Liver (tissue), 9 donors: ENCODE measurements around the gene ATP13A2. TPM values are rescaled to one million over a fixed set of nuclear protein-coding genes. Genes with fewer than 3 reads are reported as not detected.
A peak's percentile ranks its signal among the peaks of the same experiment; 100 is the strongest.

Experiments
- DNase-seq: peaks from one replicate; pipeline ENCODE4 v3.0.0-alpha.2; 2017; ENCODE audit warnings: low spot score
- H3K27ac ChIP-seq, 2 donors: one replicate each; pipeline ENCODE4 v1.7.0; 2013; ENCODE audit warnings: inconsistent platforms in 2 of 2, low read length in 2 of 2, control low read depth in 1 of 2, low read depth in 1 of 2, mild to moderate bottlenecking in 1 of 2
- H3K27me3 ChIP-seq, 4 donors: one replicate each; pipeline versions ENCODE4 v1.6.1 to v1.7.0; 2013; ENCODE audit warnings: low read length in 3 of 4, inconsistent platforms in 1 of 4, mild to moderate bottlenecking in 1 of 4, moderate library complexity in 1 of 4; ENCODE audit not compliant: control insufficient read depth in 4 of 4, insufficient read depth in 4 of 4
- H3K36me3 ChIP-seq, 4 donors: one replicate each; pipeline versions ENCODE4 v1.6.1 to v1.7.0; 2013; ENCODE audit warnings: low read length in 3 of 4, mild to moderate bottlenecking in 3 of 4, low read depth in 1 of 4, moderate library complexity in 1 of 4; ENCODE audit not compliant: control insufficient read depth in 4 of 4, insufficient read depth in 3 of 4
- H3K4me1 ChIP-seq, 4 donors: one replicate each; pipeline versions ENCODE4 v1.6.1 to v1.7.0; 2013; ENCODE audit warnings: low read length in 3 of 4, mild to moderate bottlenecking in 3 of 4, moderate library complexity in 1 of 4; ENCODE audit not compliant: control insufficient read depth in 4 of 4, insufficient read depth in 4 of 4
- H3K4me3 ChIP-seq, 3 donors: one replicate each; pipeline versions ENCODE4 v1.6.1 to v1.7.0; 2013; ENCODE audit warnings: low read length in 3 of 3, control low read depth in 1 of 3, low read depth in 1 of 3, mild to moderate bottlenecking in 1 of 3
- H3K9ac ChIP-seq, 2 donors: one replicate each; pipeline ENCODE4 v1.7.0; 2013; ENCODE audit warnings: low read length in 2 of 2, mild to moderate bottlenecking in 2 of 2, moderate library complexity in 2 of 2, control low read depth in 1 of 2, low read depth in 1 of 2
- H3K9me3 ChIP-seq, 4 donors: one replicate each; pipeline versions ENCODE4 v1.6.1 to v1.7.0; 2013; ENCODE audit warnings: low read length in 3 of 4; ENCODE audit not compliant: control insufficient read depth in 4 of 4
- ATF3 ChIP-seq: IDR thresholded peaks from 2 replicates; pipeline ENCODE4 v1.6.1; 2016; ENCODE audit warnings: antibody characterized with exemption
- EGR1 ChIP-seq, 2 donors: IDR thresholded peaks; 2 replicates each; pipeline ENCODE4 v1.6.1; 2016 to 2018; ENCODE audit warnings: antibody characterized with exemption in 2 of 2, low read depth in 2 of 2
- FOXA1 ChIP-seq: IDR thresholded peaks from 2 replicates; pipeline ENCODE4 v1.6.1; 2016; ENCODE audit warnings: antibody characterized with exemption
- FOXA2 ChIP-seq: IDR thresholded peaks from 2 replicates; pipeline ENCODE4 v1.6.1; 2016; ENCODE audit warnings: antibody characterized with exemption
- GABPA ChIP-seq, 2 donors: IDR thresholded peaks in 1 of 2; conservative IDR thresholded peaks in 1 of 2; 2 replicates each; pipeline ENCODE4 v1.6.1; 2016; ENCODE audit warnings: antibody characterized with exemption in 2 of 2, mild to moderate bottlenecking in 1 of 2, moderate library complexity in 1 of 2
- HNF4A ChIP-seq, 2 donors: conservative IDR thresholded peaks; 2 replicates each; pipeline ENCODE4 v1.6.1; 2016; ENCODE audit warnings: antibody characterized with exemption in 2 of 2, mild to moderate bottlenecking in 2 of 2
- HNF4G ChIP-seq: IDR thresholded peaks from 2 replicates; pipeline ENCODE4 v1.6.1; 2016; ENCODE audit warnings: antibody characterized with exemption
- JUND ChIP-seq, 2 donors: IDR thresholded peaks; 2 replicates each; pipeline ENCODE4 v1.6.1; 2016; ENCODE audit warnings: antibody characterized with exemption in 2 of 2
- MAX ChIP-seq: IDR thresholded peaks from 2 replicates; pipeline ENCODE4 v1.6.1; 2016; ENCODE audit warnings: antibody characterized with exemption
- NR2F2 ChIP-seq: IDR thresholded peaks from 2 replicates; pipeline ENCODE4 v1.6.1; 2016; ENCODE audit warnings: antibody characterized with exemption
- RAD21 ChIP-seq, 2 donors: IDR thresholded peaks; 2 replicates each; pipeline ENCODE4 v1.6.1; 2016; ENCODE audit warnings: antibody characterized with exemption in 2 of 2, mild to moderate bottlenecking in 2 of 2
- REST ChIP-seq: IDR thresholded peaks from 2 replicates; pipeline ENCODE4 v1.6.1; 2016; ENCODE audit warnings: antibody characterized with exemption, mild to moderate bottlenecking
- RXRA ChIP-seq, 2 donors: IDR thresholded peaks; 2 replicates each; pipeline ENCODE4 v1.6.1; 2017 to 2018; ENCODE audit warnings: antibody characterized with exemption in 2 of 2, mild to moderate bottlenecking in 1 of 2
- SP1 ChIP-seq: IDR thresholded peaks from 2 replicates; pipeline ENCODE4 v1.6.1; 2018; ENCODE audit warnings: antibody characterized with exemption, mild to moderate bottlenecking
- TAF1 ChIP-seq: conservative IDR thresholded peaks from 2 replicates; pipeline ENCODE4 v1.6.1; 2016; ENCODE audit warnings: antibody characterized with exemption, mild to moderate bottlenecking
- YY1 ChIP-seq: IDR thresholded peaks from 2 replicates; pipeline ENCODE4 v1.6.1; 2016; ENCODE audit warnings: antibody characterized with exemption, mild to moderate bottlenecking
- ZBTB33 ChIP-seq: IDR thresholded peaks from 2 replicates; pipeline ENCODE4 v1.6.1; 2016; ENCODE audit warnings: antibody characterized with exemption
- WGBS: extraction: QIAGEN DNeasy Blood & Tissue Kit; methylation state at CpG from one replicate; pipeline ENCODE4 v1.1.7; 2013; 5-methylcytosine and 5-hydroxymethylcytosine counted together
- polyA plus RNA-seq, 2 donors: library from polyadenylated mRNA; stranded (reverse) in 1 of 2; unstranded in 1 of 2; fragments of 200-250 nt in 1 of 2; fragments of >200 nt in 1 of 2; fragmentation: Nextera tagmentation in 1 of 2; extraction: Ambion mirVana in 1 of 2; gene quantifications; one replicate each; pipeline versions ENCODE4 v1.2.1 to v1.2.3, GENCODE V29; 2013 to 2015
- total RNA-seq, 2 donors: library from RNA; depleted of rRNA; stranded (reverse); fragments of >200 nt; gene quantifications; one replicate each; pipeline ENCODE4 v1.2.3, GENCODE V29; 2014
- TF ChIP-seq, protein P1 (sequence below): fragments of 150-350 bp; IDR thresholded peaks from 2 replicates; pipeline ENCODE4 v1.5.1; 2017; ENCODE audit warnings: improper control_type of control experiment, low read depth, low read length; ENCODE audit not compliant: missing input control
- donor health status: healthy.
- donor health status: healthy.
- donor health status: healthy.
- donor health status: healthy.
- donor health status: healthy.

The ATP13A2 gene
- total and polyA plus RNA-seq, 4 donors = 2.4 to 12.2 (median 8.1) TPM

- Histone ChIP-seq H3K36me3 (no peaks in the 10 kb centered on the region), H3K9me3 (no peaks in the 10 kb centered on the region), H3K4me1 (peaks cover 0 to 16% (median 9%) of the 10 kb centered on the region in 4 donors), H3K4me3 (peak overlapping the region in 2 of 3 donors; percentile 27 to 65), H3K9ac (peak overlapping the region in 1 of 2 donors; percentile 53), H3K27ac (peak overlapping the region in 1 of 2 donors; percentile 36), H3K27me3 (no peaks in the 10 kb centered on the region)
- no peak for TF ChIP-seq JUND (IDR thresholded peaks at IDR 0.05)
- no peak for TF ChIP-seq HNF4A (conservative IDR thresholded peaks at IDR 0.05)
- peak in 1 of 2 donors; percentile 56 for TF ChIP-seq GABPA (IDR thresholded peaks at IDR 0.05 in 1 of 2, conservative IDR thresholded peaks at IDR 0.05 in 1 of 2)
- no peak for TF ChIP-seq HNF4G
- TF ChIP-seq NR2F2 = no peak
- no peak for TF ChIP-seq FOXA1
- TF ChIP-seq, protein P1, sequence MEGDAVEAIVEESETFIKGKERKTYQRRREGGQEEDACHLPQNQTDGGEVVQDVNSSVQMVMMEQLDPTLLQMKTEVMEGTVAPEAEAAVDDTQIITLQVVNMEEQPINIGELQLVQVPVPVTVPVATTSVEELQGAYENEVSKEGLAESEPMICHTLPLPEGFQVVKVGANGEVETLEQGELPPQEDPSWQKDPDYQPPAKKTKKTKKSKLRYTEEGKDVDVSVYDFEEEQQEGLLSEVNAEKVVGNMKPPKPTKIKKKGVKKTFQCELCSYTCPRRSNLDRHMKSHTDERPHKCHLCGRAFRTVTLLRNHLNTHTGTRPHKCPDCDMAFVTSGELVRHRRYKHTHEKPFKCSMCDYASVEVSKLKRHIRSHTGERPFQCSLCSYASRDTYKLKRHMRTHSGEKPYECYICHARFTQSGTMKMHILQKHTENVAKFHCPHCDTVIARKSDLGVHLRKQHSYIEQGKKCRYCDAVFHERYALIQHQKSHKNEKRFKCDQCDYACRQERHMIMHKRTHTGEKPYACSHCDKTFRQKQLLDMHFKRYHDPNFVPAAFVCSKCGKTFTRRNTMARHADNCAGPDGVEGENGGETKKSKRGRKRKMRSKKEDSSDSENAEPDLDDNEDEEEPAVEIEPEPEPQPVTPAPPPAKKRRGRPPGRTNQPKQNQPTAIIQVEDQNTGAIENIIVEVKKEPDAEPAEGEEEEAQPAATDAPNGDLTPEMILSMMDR = peak; percentile 62
- TF ChIP-seq YY1 = no peak
- no peak for TF ChIP-seq FOXA2
- TF ChIP-seq RAD21 (IDR thresholded peaks at IDR 0.05) = peak; percentile 43 to 71
- WGBS = 10% methylated on average over 57 of the region's 57 CpGs
- peak; percentile 81 for DNase-seq
Observed at GRCh38 chr1:16960560-16961296, 51.0 kb downstream of the ATP13A2 start.

DNA sequence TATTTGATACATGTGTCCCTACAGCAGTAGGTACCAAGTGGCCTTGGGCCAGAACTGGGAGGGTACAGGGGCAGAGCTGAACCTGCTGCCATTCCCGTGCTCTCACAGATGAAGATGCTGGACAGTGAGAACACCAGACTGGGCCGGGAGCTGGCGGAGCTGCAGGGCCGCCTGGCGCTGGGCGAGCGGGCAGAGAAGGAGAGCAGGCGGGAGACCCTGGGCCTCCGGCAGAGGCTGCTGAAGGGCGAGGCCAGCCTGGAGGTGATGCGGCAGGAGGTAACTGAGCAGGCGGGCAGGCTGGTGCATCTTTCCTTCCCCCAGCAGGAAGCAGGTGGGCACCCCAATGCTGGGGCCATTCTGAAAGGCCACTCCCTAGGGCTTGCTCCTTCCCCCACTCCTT lies 53.3 kb downstream of the ATP13A2 start:
- Histone ChIP-seq H3K27me3 (no peaks in the 10 kb centered on the region), H3K4me1 (peaks cover 0 to 17% (median 9%) of the 10 kb centered on the region in 4 donors), H3K9ac (no peak overlapping the region), H3K9me3 (no peaks in the 10 kb centered on the region), H3K4me3 (no peak overlapping the region), H3K36me3 (peaks cover 0 to 1% (median 0%) of the 10 kb centered on the region in 4 donors), H3K27ac (no peak overlapping the region)
- WGBS = 97% methylated on average over 12 of the region's 12 CpGs
- TF ChIP-seq HNF4G (no peak), MAX (no peak), REST (no peak), NR2F2 (no peak), RXRA (IDR thresholded peaks at IDR 0.05) (no peak), JUND (IDR thresholded peaks at IDR 0.05) (no peak), TAF1 (no peak), FOXA2 (no peak), ZBTB33 (no peak), GABPA (IDR thresholded peaks at IDR 0.05 in 1 of 2, conservative IDR thresholded peaks at IDR 0.05 in 1 of 2) (no peak), YY1 (no peak), RAD21 (IDR thresholded peaks at IDR 0.05) (no peak), SP1 (no peak), HNF4A (conservative IDR thresholded peaks at IDR 0.05) (no peak), EGR1 (IDR thresholded peaks at IDR 0.05; ENCODE audit: low read depth in 2 of 2) (no peak), ATF3 (no peak), FOXA1 (no peak)
- TF ChIP-seq, protein P1 = no peak
- DNase-seq = no peak
